H1 (cell line): Measurements from ENCODE around the gene MSN. TPM values are rescaled to one million over a fixed set of nuclear protein-coding genes. Genes with fewer than 3 reads are reported as not detected.

Source experiments
- CTBP2 ChIP-seq: IDR thresholded peaks from 2 replicates; pipeline ENCODE4 v1.7.0; 2011; ENCODE audit warnings: borderline replicate concordance, mild to moderate bottlenecking, moderate library complexity, mixed read lengths, low read length; ENCODE audit not compliant: insufficient read depth, insufficient read length
- SAP30 ChIP-seq: fragments of 300-600 bp; sonication (generic); IDR thresholded peaks from 2 replicates; pipeline ENCODE4 v1.7.1; 2012; ENCODE audit warnings: low read length, moderate library complexity, mild to moderate bottlenecking, inconsistent platforms; ENCODE audit not compliant: insufficient read depth, insufficient replicate concordance
- SP1 ChIP-seq: IDR thresholded peaks from 2 replicates; pipeline ENCODE4 v1.6.1; 2011; ENCODE audit warnings: low read depth, low read length
- SRF ChIP-seq: IDR thresholded peaks from 2 replicates; pipeline ENCODE4 v1.6.1; 2011; ENCODE audit warnings: mild to moderate bottlenecking, low read depth, low read length, moderate library complexity
- YY1 ChIP-seq: IDR thresholded peaks from 2 replicates; pipeline ENCODE4 v1.6.1; 2011; ENCODE audit warnings: low read depth, mild to moderate bottlenecking, low read length
- polyA plus RNA-seq, 7 experiments: library from polyadenylated mRNA; depleted of rRNA in 3 of 7; stranded (reverse) in 5 of 7; unstranded in 2 of 7; fragments of >200 nt in 5 of 7; fragments of 200-250 nt in 2 of 7; gene quantifications; 1 replicate in 5 of 7; 2 replicates in 1 of 7; 4 replicates in 1 of 7; pipeline versions ENCODE4 v1.2.1 to v1.2.3, GENCODE V29; 2011 to 2013; ENCODE audit warnings: missing spikeins in 2 of 7, mixed read lengths in 2 of 7
- total RNA-seq: library from RNA; stranded (reverse); fragmentation: NEBNext Ultra II Directional; extraction: Animal tissue kit (Norgen Biotek cat#: 25700); gene quantifications from 2 replicates; pipeline ENCODE4 v1.2.1, GENCODE V29; 2021

MSN gene
- total and polyA plus RNA-seq, 2 of the 8 experiments (the other 6 are each of a cell fraction or from before 2014, with no cell fraction given), result 112 to 133 TPM

DNA sequence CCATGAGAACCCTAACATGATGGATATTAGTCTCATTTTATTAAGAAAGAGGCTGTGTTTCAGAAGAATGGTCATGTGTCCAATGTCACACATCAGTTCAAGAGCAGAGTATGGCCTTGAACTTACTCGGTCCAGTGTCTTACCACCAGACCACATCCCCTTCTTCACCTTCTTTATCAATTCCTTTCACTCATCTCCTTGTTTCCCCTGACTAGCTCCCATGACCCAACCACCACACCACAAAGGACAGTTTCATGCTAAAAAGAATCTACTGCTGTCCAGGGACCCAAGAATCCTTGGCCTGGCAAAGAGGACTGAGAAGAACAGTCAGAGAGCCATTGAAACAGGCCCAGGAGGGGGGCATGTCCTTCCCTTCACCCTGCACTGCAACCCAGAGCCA is 33.6 kb upstream of the MSN start (continued):
- TF ChIP-seq SAP30, result no peak
- no peak for TF ChIP-seq SRF
- no peak for TF ChIP-seq SP1
- no peak for TF ChIP-seq CTBP2
- no peak for TF ChIP-seq YY1
